ENCODE measurements around the gene LCP2. TPM values are rescaled to one million over a fixed set of nuclear protein-coding genes. Genes with fewer than 3 reads are reported as not detected.

The LCP2 gene
- total RNA-seq, 1 experiment from 2014 or later = not detected

- Histone ChIP-seq H4K8ac (replicated peaks; ENCODE audit: insufficient read length, low read depth, low read length) (no peak overlapping the region), H3K27me3 (ENCODE audit: insufficient read depth, low read length) (no peaks in the 10 kb centered on the region), H2BK20ac (ENCODE audit: low read depth, low read length, poor library complexity, severe bottlenecking) (no peak overlapping the region), H4K91ac (ENCODE audit: insufficient read length, low read depth, low read length) (no peak overlapping the region), H3T11ph (ENCODE audit: low read length) (no peak overlapping the region), H4K20me1 (ENCODE audit: control insufficient read depth, insufficient read depth, insufficient read length) (no peaks in the 10 kb centered on the region), H2AFZ (ENCODE audit: low read length) (no peak overlapping the region), H3K18ac (ENCODE audit: insufficient read length, low read depth, low read length) (no peak overlapping the region), H3K4me1 (ENCODE audit: insufficient read depth, low read length) (peaks cover 8% of the 10 kb centered on the region; the same call in 1 of the 2 replicates), H2BK120ac (ENCODE audit: low read depth, low read length, poor library complexity, severe bottlenecking) (no peak overlapping the region), H2BK15ac (ENCODE audit: low read depth, low read length) (no peak overlapping the region), H2AK5ac (ENCODE audit: insufficient read length, low read length) (no peak overlapping the region), H3K4me2 (ENCODE audit: insufficient read depth, insufficient read length, low read length) (no peak overlapping the region), H3K9ac (ENCODE audit: extremely low read depth, insufficient read length, low read length) (no peak overlapping the region), H3K27ac (ENCODE audit: insufficient read length, low read depth, low read length) (no peak overlapping the region), H3K4ac (ENCODE audit: low read depth, low read length) (no peak overlapping the region), H3K23me2 (ENCODE audit: insufficient read length, low read depth, low read length, poor library complexity, severe bottlenecking) (no peaks in the 10 kb centered on the region), H3K9me3 (ENCODE audit: control insufficient read depth, low read depth, low read length) (no peaks in the 10 kb centered on the region), H3K23ac (ENCODE audit: insufficient read length, low read depth, low read length) (no peak overlapping the region), H3K14ac (ENCODE audit: insufficient read depth, low read length) (no peak overlapping the region), H2BK12ac (ENCODE audit: insufficient read length, low read depth, low read length) (no peak overlapping the region), H2BK5ac (ENCODE audit: insufficient read length, low read length) (no peak overlapping the region), H3K79me2 (ENCODE audit: insufficient read depth, low read length) (no peaks in the 10 kb centered on the region), H3K56ac (ENCODE audit: insufficient read length, low read depth, low read length) (no peak overlapping the region), H4K5ac (ENCODE audit: insufficient read length, low read depth, low read length) (no peak overlapping the region), H3K79me1 (ENCODE audit: insufficient read depth, low read depth, low read length, poor library complexity, severe bottlenecking) (no peaks in the 10 kb centered on the region)
- no CpG with 5 or more reads among the region's 4 CpGs for WGBS (ENCODE audit: extremely low coverage, insufficient read length, low lambda C conversion rate)
- Mint-ChIP-seq H3K4me1 (peaks cover 51 to 66% of the 10 kb centered on the region in 2 experiments), H3K27me3 (ENCODE audit: low read depth) (peaks cover 10% of the 10 kb centered on the region), H3K27ac (no peak overlapping the region), H3K9me3 (no peaks in the 10 kb centered on the region), H3K4me3 (no peak overlapping the region), H3K36me3 (ENCODE audit: insufficient read depth in 1 of 3, low read depth in 3 of 3) (no peaks in the 10 kb centered on the region)
- TF ChIP-seq, protein P1, sequence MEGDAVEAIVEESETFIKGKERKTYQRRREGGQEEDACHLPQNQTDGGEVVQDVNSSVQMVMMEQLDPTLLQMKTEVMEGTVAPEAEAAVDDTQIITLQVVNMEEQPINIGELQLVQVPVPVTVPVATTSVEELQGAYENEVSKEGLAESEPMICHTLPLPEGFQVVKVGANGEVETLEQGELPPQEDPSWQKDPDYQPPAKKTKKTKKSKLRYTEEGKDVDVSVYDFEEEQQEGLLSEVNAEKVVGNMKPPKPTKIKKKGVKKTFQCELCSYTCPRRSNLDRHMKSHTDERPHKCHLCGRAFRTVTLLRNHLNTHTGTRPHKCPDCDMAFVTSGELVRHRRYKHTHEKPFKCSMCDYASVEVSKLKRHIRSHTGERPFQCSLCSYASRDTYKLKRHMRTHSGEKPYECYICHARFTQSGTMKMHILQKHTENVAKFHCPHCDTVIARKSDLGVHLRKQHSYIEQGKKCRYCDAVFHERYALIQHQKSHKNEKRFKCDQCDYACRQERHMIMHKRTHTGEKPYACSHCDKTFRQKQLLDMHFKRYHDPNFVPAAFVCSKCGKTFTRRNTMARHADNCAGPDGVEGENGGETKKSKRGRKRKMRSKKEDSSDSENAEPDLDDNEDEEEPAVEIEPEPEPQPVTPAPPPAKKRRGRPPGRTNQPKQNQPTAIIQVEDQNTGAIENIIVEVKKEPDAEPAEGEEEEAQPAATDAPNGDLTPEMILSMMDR (conservative IDR thresholded peaks at IDR 0.05) = no peak
- no peak for DNase-seq
These were observed 33.7 kb downstream of the LCP2 start for GRCh38 chr5:170263906-170264305.

Measured in H9 (cell line).